ENCODE measurements around the gene ARHGAP42. TPM values are rescaled to one million over a fixed set of nuclear protein-coding genes. Genes with fewer than 3 reads are reported as not detected.

The ARHGAP42 gene
- total RNA-seq, 1 experiment from 2014 or later = 7.1 TPM

DNA sequence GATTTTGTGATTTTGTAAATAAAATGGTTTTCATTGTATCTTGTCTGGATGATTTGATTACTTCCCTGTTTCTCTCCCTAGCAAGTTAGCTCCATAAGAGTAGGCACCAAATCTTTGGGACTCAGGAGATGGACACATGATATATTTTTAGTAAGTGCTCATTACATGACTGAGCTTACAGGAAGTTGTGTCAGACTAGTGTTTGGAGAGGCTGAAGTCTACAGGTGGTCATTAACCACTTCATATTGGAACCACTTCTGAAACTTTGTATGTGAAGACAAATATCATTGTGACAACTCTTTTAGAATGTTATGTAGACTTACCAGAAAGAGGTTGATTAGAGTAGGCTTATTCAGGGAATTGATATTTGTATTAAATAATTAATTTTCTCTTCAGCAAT lies 19.1 kb downstream of the ARHGAP42 start:
- no TSS peak for BruUV-seq (replicated peaks)
- no peak for DNase-seq (ENCODE audit: low read depth, low spot score)
- no peak overlapping the region for H3K27ac ChIP-seq (ENCODE audit: low read length)
- no peaks in the 10 kb centered on the region for H3K9me3 ChIP-seq (ENCODE audit: control insufficient read depth, insufficient read depth, low read depth, low read length)
- TF ChIP-seq SIN3A (IDR thresholded peaks at IDR 0.05; ENCODE audit: borderline replicate concordance, insufficient read depth, low read depth, low read length) (no peak), POLR2AphosphoS5 (IDR thresholded peaks at IDR 0.05; ENCODE audit: low read depth, low read length) (no peak), TCF7L2 (IDR thresholded peaks at IDR 0.05; ENCODE audit: low read depth, low read length) (no peak)
- TF ChIP-seq, protein P1, sequence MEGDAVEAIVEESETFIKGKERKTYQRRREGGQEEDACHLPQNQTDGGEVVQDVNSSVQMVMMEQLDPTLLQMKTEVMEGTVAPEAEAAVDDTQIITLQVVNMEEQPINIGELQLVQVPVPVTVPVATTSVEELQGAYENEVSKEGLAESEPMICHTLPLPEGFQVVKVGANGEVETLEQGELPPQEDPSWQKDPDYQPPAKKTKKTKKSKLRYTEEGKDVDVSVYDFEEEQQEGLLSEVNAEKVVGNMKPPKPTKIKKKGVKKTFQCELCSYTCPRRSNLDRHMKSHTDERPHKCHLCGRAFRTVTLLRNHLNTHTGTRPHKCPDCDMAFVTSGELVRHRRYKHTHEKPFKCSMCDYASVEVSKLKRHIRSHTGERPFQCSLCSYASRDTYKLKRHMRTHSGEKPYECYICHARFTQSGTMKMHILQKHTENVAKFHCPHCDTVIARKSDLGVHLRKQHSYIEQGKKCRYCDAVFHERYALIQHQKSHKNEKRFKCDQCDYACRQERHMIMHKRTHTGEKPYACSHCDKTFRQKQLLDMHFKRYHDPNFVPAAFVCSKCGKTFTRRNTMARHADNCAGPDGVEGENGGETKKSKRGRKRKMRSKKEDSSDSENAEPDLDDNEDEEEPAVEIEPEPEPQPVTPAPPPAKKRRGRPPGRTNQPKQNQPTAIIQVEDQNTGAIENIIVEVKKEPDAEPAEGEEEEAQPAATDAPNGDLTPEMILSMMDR (IDR thresholded peaks at IDR 0.05) = no peak
- TF ChIP-seq, protein P2, sequence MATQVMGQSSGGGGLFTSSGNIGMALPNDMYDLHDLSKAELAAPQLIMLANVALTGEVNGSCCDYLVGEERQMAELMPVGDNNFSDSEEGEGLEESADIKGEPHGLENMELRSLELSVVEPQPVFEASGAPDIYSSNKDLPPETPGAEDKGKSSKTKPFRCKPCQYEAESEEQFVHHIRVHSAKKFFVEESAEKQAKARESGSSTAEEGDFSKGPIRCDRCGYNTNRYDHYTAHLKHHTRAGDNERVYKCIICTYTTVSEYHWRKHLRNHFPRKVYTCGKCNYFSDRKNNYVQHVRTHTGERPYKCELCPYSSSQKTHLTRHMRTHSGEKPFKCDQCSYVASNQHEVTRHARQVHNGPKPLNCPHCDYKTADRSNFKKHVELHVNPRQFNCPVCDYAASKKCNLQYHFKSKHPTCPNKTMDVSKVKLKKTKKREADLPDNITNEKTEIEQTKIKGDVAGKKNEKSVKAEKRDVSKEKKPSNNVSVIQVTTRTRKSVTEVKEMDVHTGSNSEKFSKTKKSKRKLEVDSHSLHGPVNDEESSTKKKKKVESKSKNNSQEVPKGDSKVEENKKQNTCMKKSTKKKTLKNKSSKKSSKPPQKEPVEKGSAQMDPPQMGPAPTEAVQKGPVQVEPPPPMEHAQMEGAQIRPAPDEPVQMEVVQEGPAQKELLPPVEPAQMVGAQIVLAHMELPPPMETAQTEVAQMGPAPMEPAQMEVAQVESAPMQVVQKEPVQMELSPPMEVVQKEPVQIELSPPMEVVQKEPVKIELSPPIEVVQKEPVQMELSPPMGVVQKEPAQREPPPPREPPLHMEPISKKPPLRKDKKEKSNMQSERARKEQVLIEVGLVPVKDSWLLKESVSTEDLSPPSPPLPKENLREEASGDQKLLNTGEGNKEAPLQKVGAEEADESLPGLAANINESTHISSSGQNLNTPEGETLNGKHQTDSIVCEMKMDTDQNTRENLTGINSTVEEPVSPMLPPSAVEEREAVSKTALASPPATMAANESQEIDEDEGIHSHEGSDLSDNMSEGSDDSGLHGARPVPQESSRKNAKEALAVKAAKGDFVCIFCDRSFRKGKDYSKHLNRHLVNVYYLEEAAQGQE (IDR thresholded peaks at IDR 0.05; ENCODE audit: insufficient read depth in 1 of 2, low read depth in 2 of 2, low read length in 1 of 2) = no peak
- no peaks in the 10 kb centered on the region; the same call in 1 of the 2 replicates for H3K4me1 ChIP-seq (ENCODE audit: control insufficient read depth, insufficient read depth, low read length)
- POLR2A ChIA-PET = no interaction called here
- H3K27me3 ChIP-seq (ENCODE audit: control insufficient read depth, insufficient read depth, low read length) = no peaks in the 10 kb centered on the region
- CTCF ChIA-PET = no interaction called here
- in situ Hi-C loops (cut with HindIII; ENCODE audit: low pct_unique_long_range_greater_than_20kb, low sequenced_read_pairs) = no loop called here
- no peak overlapping the region for H3K4me3 ChIP-seq (ENCODE audit: low read depth in 2 of 2, low read length in 2 of 2)
- H3K36me3 ChIP-seq (ENCODE audit: control insufficient read depth, insufficient read depth, low read length) = no peaks in the 10 kb centered on the region
- no peak for ATAC-seq
- intact Hi-C loops (cut with micrococcal nuclease; ENCODE audit: unreplicated experiment) = no loop called here

DNA sequence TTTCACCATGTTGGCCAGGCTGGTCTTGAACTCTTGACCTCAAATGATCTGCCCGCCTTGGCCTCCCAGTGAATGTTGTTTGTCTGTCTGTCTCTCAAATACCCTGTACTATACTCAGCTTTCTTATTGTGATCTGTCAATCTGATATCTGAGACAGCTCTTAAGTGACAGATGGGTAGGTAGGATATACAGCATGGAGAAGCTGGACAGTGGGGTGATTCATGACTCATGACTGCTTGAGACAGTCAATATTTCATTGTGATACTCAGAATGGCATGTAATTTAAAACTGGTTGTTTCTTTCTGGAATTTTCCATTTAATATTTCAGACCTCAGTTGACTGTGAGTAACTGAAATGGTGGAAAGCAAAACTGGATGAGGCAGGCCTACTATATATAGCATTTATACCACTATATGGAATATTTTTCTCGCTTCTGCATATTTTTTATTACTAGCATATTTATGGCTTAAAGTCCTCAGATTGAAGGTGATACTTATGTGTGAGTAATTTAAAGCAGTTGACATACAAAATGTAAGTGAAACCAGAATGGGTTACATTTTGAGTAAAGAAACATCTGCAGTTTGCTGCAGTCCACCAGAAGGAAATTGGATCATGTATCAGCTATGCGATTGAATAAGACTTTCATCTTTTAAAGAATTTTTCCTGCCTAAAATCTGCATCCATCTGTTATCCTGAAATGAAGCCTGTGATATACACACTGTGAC lies 22.3 kb downstream of the ARHGAP42 start:
- Histone ChIP-seq H3K36me3 (ENCODE audit: control insufficient read depth, insufficient read depth, low read length) (no peaks in the 10 kb centered on the region), H3K4me1 (ENCODE audit: control insufficient read depth, insufficient read depth, low read length) (no peaks in the 10 kb centered on the region), H3K9me3 (ENCODE audit: control insufficient read depth, insufficient read depth, low read depth, low read length) (no peaks in the 10 kb centered on the region), H3K27me3 (ENCODE audit: control insufficient read depth, insufficient read depth, low read length) (no peaks in the 10 kb centered on the region), H3K4me3 (ENCODE audit: low read depth in 2 of 2, low read length in 2 of 2) (no peak overlapping the region), H3K27ac (ENCODE audit: low read length) (no peak overlapping the region)
- in situ Hi-C loops (cut with HindIII; ENCODE audit: low pct_unique_long_range_greater_than_20kb, low sequenced_read_pairs) = no loop called here
- ChIA-PET POLR2A (no interaction called here), CTCF (no interaction called here)
- DNase-seq (ENCODE audit: low read depth, low spot score) (no peak), ATAC-seq (no peak)
- BruUV-seq (replicated peaks) = no TSS peak
- TF ChIP-seq SIN3A (IDR thresholded peaks at IDR 0.05; ENCODE audit: borderline replicate concordance, insufficient read depth, low read depth, low read length) = no peak
- TF ChIP-seq, protein P1 (IDR thresholded peaks at IDR 0.05) = no peak
- intact Hi-C loops (cut with micrococcal nuclease; ENCODE audit: unreplicated experiment) = no loop called here

All from Panc1 (cell line).